Astrocyte (in vitro differentiated cells and primary cell): ENCODE results near the gene EDNRA. TPM values are rescaled to one million over a fixed set of nuclear protein-coding genes. Genes with fewer than 3 reads are reported as not detected.
A peak's percentile ranks its signal among the peaks of the same experiment; 100 is the strongest.

Experiments used
- DNase-seq: peaks from one replicate; pipeline ENCODE4 v3.0.0-alpha.2; 2010; ENCODE audit warnings: low read depth
- FAIRE-seq: peaks from 2 replicates; lab custom pipeline; 2011; peaks lifted over from hg19 to GRCh38; lab: Jason Lieb, UNC
- H2AFZ ChIP-seq: 2 replicates; pipeline ENCODE4 v1.6.0; 2012; ENCODE audit warnings: low read depth, low read length, inconsistent platforms
- H3K27ac ChIP-seq: 2 replicates; pipeline ENCODE4 v1.5.1; 2011; ENCODE audit warnings: low read depth, low read length, inconsistent platforms
- H3K27me3 ChIP-seq: 2 replicates; pipeline ENCODE4 v1.6.0; 2011; ENCODE audit warnings: low read length, inconsistent platforms; ENCODE audit not compliant: insufficient read depth
- H3K36me3 ChIP-seq: 2 replicates; pipeline ENCODE4 v1.5.1; 2011; ENCODE audit warnings: low read length, inconsistent platforms; ENCODE audit not compliant: insufficient read depth
- H3K4me1 ChIP-seq: 2 replicates; pipeline ENCODE4 v1.5.1; 2011; ENCODE audit warnings: low read length, inconsistent platforms; ENCODE audit not compliant: insufficient read depth
- H3K4me2 ChIP-seq: 2 replicates; pipeline ENCODE4 v1.6.0; 2012; ENCODE audit warnings: low read length, inconsistent platforms
- H3K4me3 ChIP-seq: 2 replicates; pipeline ENCODE4 v1.5.1; 2011; ENCODE audit warnings: low read depth, mild to moderate bottlenecking, low read length, inconsistent platforms; ENCODE audit not compliant: insufficient read depth
- H3K79me2 ChIP-seq: 2 replicates; pipeline ENCODE4 v1.6.0; 2012; ENCODE audit warnings: mild to moderate bottlenecking, low read length, inconsistent platforms; ENCODE audit not compliant: insufficient read depth
- H3K9ac ChIP-seq: 2 replicates; pipeline ENCODE4 v1.6.0; 2012; ENCODE audit warnings: mild to moderate bottlenecking, low read length, inconsistent platforms
- H3K9me3 ChIP-seq: 2 replicates; pipeline ENCODE4 v1.5.1; 2012; ENCODE audit warnings: low read depth, mild to moderate bottlenecking, low read length, inconsistent platforms; ENCODE audit not compliant: insufficient read depth
- H4K20me1 ChIP-seq: 2 replicates; pipeline ENCODE4 v1.6.0; 2012; ENCODE audit warnings: low read length, inconsistent platforms; ENCODE audit not compliant: insufficient read depth
- H3K27ac Mint-ChIP-seq: one replicate; pipeline ENCODE4 v1.8.0; 2021; ENCODE audit warnings: mild to moderate bottlenecking, mixed read lengths; ENCODE audit not compliant: unreplicated experiment
- H3K27me3 Mint-ChIP-seq: one replicate; pipeline ENCODE4 v1.8.0; 2021; ENCODE audit warnings: low read depth, mixed read lengths; ENCODE audit not compliant: unreplicated experiment
- H3K36me3 Mint-ChIP-seq: one replicate; pipeline ENCODE4 v1.8.0; 2021; ENCODE audit warnings: low read depth, mixed read lengths; ENCODE audit not compliant: unreplicated experiment
- H3K4me1 Mint-ChIP-seq: one replicate; pipeline ENCODE4 v1.8.0; 2021; ENCODE audit warnings: low read depth, mixed read lengths; ENCODE audit not compliant: unreplicated experiment
- H3K4me3 Mint-ChIP-seq: one replicate; pipeline ENCODE4 v1.8.0; 2021; ENCODE audit warnings: mild to moderate bottlenecking, moderate library complexity, mixed read lengths; ENCODE audit not compliant: unreplicated experiment
- H3K9me3 Mint-ChIP-seq: one replicate; pipeline ENCODE4 v1.8.0; 2021; ENCODE audit warnings: mild to moderate bottlenecking, mixed read lengths; ENCODE audit not compliant: unreplicated experiment
- EZH2 ChIP-seq: IDR thresholded peaks from 2 replicates; pipeline ENCODE4 v1.6.1; 2012; ENCODE audit warnings: mild to moderate bottlenecking, low read length, inconsistent platforms; ENCODE audit not compliant: insufficient read depth
- total RNA-seq: library from RNA; stranded (reverse); gene quantifications from 2 replicates; pipeline ENCODE4 v1.2.1, GENCODE V29; 2021
- TF ChIP-seq, protein P1 (sequence below): IDR thresholded peaks from 2 replicates; pipeline ENCODE4 v1.5.1; 2011; ENCODE audit warnings: low read depth, mild to moderate bottlenecking, inconsistent platforms, low read length, moderate library complexity; ENCODE audit not compliant: insufficient read depth

The EDNRA gene
- total RNA-seq, 1 donor from 2014 or later: 6.4 TPM

DNA sequence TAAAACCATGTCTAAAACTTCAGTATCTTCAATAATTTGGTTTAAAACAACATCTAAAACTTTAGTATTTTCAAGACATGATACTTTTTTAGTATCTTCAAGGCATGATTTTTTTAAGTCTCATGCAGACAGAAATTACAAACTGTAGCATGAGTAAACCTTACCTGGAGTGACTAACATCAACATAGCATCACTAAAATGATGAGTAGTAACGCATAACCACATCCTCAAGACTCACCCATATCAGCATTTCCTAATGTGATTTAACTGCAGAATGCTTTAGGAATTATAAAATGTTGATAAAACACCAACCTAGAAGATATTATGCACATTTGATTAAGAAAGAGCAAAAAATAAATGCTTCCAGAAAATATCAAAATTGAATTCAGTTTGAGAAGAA, 19.7 kb upstream of the EDNRA start:
- no peaks in the 10 kb centered on the region for H3K9me3 ChIP-seq
- no peak overlapping the region for H3K4me2 ChIP-seq
- no peaks in the 10 kb centered on the region for H3K27me3 ChIP-seq
- H4K20me1 ChIP-seq: no peaks in the 10 kb centered on the region
- FAIRE-seq: no peak
- Mint-ChIP-seq H3K36me3 (no peaks in the 10 kb centered on the region), H3K27ac (no peak overlapping the region), H3K4me3 (no peak overlapping the region), H3K9me3 (no peaks in the 10 kb centered on the region), H3K27me3 (no peaks in the 10 kb centered on the region), H3K4me1 (no peaks in the 10 kb centered on the region)
- peak; percentile 45 for DNase-seq
- H3K79me2 ChIP-seq: no peaks in the 10 kb centered on the region
- no peak overlapping the region for H2AFZ ChIP-seq
- no peak overlapping the region for H3K27ac ChIP-seq
- H3K36me3 ChIP-seq: no peaks in the 10 kb centered on the region
- no peaks in the 10 kb centered on the region for H3K4me1 ChIP-seq
- no peak overlapping the region for H3K9ac ChIP-seq
- no peak overlapping the region for H3K4me3 ChIP-seq
- TF ChIP-seq, protein P1, sequence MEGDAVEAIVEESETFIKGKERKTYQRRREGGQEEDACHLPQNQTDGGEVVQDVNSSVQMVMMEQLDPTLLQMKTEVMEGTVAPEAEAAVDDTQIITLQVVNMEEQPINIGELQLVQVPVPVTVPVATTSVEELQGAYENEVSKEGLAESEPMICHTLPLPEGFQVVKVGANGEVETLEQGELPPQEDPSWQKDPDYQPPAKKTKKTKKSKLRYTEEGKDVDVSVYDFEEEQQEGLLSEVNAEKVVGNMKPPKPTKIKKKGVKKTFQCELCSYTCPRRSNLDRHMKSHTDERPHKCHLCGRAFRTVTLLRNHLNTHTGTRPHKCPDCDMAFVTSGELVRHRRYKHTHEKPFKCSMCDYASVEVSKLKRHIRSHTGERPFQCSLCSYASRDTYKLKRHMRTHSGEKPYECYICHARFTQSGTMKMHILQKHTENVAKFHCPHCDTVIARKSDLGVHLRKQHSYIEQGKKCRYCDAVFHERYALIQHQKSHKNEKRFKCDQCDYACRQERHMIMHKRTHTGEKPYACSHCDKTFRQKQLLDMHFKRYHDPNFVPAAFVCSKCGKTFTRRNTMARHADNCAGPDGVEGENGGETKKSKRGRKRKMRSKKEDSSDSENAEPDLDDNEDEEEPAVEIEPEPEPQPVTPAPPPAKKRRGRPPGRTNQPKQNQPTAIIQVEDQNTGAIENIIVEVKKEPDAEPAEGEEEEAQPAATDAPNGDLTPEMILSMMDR: no peak
- no peak for TF ChIP-seq EZH2

DNA sequence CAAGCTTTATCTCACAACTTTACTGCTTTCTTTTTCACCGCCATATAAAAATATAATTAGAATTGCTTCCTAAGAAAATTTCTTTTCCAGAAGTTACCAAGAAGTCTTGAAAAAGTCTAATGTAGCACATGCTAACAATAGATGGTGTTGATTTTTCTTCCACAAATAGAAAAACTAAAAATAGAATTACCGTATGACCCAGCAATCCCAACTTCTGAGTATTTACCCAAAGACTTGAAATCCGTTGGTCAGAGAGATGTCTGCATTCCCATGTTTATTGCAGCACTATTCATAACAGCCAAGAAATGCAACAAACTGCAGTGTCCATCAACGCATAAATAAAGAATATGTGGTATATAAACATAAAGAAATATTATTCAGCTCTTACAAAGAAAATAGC, 17.8 kb upstream of the EDNRA start:
- Mint-ChIP-seq H3K9me3 (no peaks in the 10 kb centered on the region), H3K27me3 (no peaks in the 10 kb centered on the region), H3K36me3 (no peaks in the 10 kb centered on the region), H3K27ac (no peak overlapping the region), H3K4me3 (no peak overlapping the region), H3K4me1 (no peaks in the 10 kb centered on the region)
- Histone ChIP-seq H3K36me3 (no peaks in the 10 kb centered on the region), H3K27me3 (no peaks in the 10 kb centered on the region), H3K4me2 (no peak overlapping the region), H3K79me2 (no peaks in the 10 kb centered on the region), H3K4me1 (no peaks in the 10 kb centered on the region), H3K9me3 (no peaks in the 10 kb centered on the region), H3K27ac (no peak overlapping the region), H4K20me1 (no peaks in the 10 kb centered on the region), H3K9ac (no peak overlapping the region), H2AFZ (no peak overlapping the region), H3K4me3 (no peak overlapping the region)
- no peak for DNase-seq
- no peak for FAIRE-seq
- TF ChIP-seq, protein P1: no peak
- TF ChIP-seq EZH2: no peak

DNA sequence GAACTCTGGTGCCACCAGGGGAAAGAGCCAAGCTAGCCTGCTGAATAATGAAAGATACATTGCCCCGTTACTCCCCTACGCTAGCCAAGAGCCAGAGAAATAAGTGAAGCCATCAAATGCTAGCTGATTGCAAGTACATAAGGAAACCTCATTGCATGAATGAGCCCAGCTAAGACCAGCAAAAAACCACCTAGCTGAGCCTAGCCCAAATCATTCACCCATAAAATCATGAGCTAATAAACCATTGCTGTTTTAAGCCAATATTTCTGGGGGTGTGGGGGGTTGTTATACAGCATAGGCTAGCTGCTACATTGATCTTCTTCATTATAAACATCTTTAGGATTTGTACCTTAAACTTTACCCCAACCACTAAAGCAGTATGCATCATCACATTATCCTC, 15.4 kb upstream of the EDNRA start:
- Histone ChIP-seq H3K9ac (no peak overlapping the region), H3K4me1 (no peaks in the 10 kb centered on the region), H3K27me3 (no peaks in the 10 kb centered on the region), H3K36me3 (no peaks in the 10 kb centered on the region), H2AFZ (no peak overlapping the region), H3K4me2 (no peak overlapping the region), H3K27ac (no peak overlapping the region), H3K4me3 (no peak overlapping the region), H3K79me2 (no peaks in the 10 kb centered on the region), H4K20me1 (no peaks in the 10 kb centered on the region), H3K9me3 (no peaks in the 10 kb centered on the region)
- H3K27ac Mint-ChIP-seq: no peak overlapping the region
- DNase-seq (no peak), FAIRE-seq (no peak)
- no peak overlapping the region for H3K4me3 Mint-ChIP-seq
- TF ChIP-seq, protein P1: no peak
- no peak for TF ChIP-seq EZH2
- no peaks in the 10 kb centered on the region for H3K36me3 Mint-ChIP-seq
- peaks cover 4% of the 10 kb centered on the region for H3K9me3 Mint-ChIP-seq
- H3K27me3 Mint-ChIP-seq: no peaks in the 10 kb centered on the region
- no peaks in the 10 kb centered on the region for H3K4me1 Mint-ChIP-seq
